ENCODE measurements around the gene MYMK. TPM values are rescaled to one million over a fixed set of nuclear protein-coding genes. Genes with fewer than 3 reads are reported as not detected.

Gene MYMK
- total and polyA plus RNA-seq, 2 of the 8 experiments (the other 6 are each of a cell fraction or from before 2014, with no cell fraction given) = not detected

GRCh38 chr9:133570691-133571080 lies 45.9 kb upstream of the MYMK start:
- 78% methylated on average over 11 of the region's 16 CpGs; no CpG with 5 or more reads in 1 of the 2 experiments for WGBS, 2 experiments (ENCODE audit: extremely low coverage in 1 of 2, insufficient coverage in 1 of 2, insufficient read length in 1 of 2, insufficient replicate concordance in 2 of 2, low coverage in 1 of 2, low lambda C conversion rate in 2 of 2, missing lambda C conversion rate in 1 of 2)
- Histone ChIP-seq H3K4me3 (ENCODE audit: extremely low read depth in 1 of 4, insufficient read depth in 2 of 4, low read depth in 3 of 4, low read length in 4 of 4) (no peak overlapping the region), H4K5ac (ENCODE audit: insufficient read length, low read depth, low read length) (no peak overlapping the region), H2BK20ac (ENCODE audit: low read length) (no peak overlapping the region), H3K27me3 (replicated peaks in 1 of 4; ENCODE audit: control insufficient read depth in 3 of 4, extremely low read depth in 1 of 4, insufficient read depth in 3 of 4, low read length in 3 of 4) (no peaks in the 10 kb centered on the region), H3K56ac (replicated peaks; ENCODE audit: insufficient read length, low read depth, low read length) (no peak overlapping the region), H2AFZ (ENCODE audit: low read length) (no peak overlapping the region), H3K79me2 (ENCODE audit: control insufficient read depth in 1 of 2, insufficient read depth in 2 of 2, low read length in 2 of 2) (no peaks in the 10 kb centered on the region), H3K9me3 (ENCODE audit: insufficient read depth in 2 of 2, low read depth in 1 of 2, low read length in 1 of 2) (no peaks in the 10 kb centered on the region), H3K23me2 (ENCODE audit: low read depth, low read length) (no peaks in the 10 kb centered on the region), H3K79me1 (ENCODE audit: low read depth, low read length) (no peaks in the 10 kb centered on the region), H2BK120ac (replicated peaks; ENCODE audit: low read depth, low read length) (no peak overlapping the region), H4K91ac (replicated peaks; ENCODE audit: insufficient read length, low read length) (no peak overlapping the region), H4K8ac (ENCODE audit: extremely low read depth, insufficient read depth, low read length) (no peak overlapping the region), H3K4me2 (ENCODE audit: insufficient read depth in 1 of 2, low read depth in 2 of 2, low read length in 2 of 2) (no peak overlapping the region), H2AK5ac (ENCODE audit: low read depth, low read length) (no peak overlapping the region), H3K27ac (ENCODE audit: low read depth, low read length) (no peak overlapping the region; the same call in 1 of the 2 replicates), H3K36me3 (ENCODE audit: control insufficient read depth in 2 of 4, insufficient read depth in 4 of 4, low read length in 3 of 4) (no peaks in the 10 kb centered on the region), H3K9ac (replicated peaks in 1 of 4; ENCODE audit: extremely low read depth in 1 of 4, low read depth in 3 of 4, low read length in 3 of 4) (no peak overlapping the region), H3K18ac (ENCODE audit: extremely low read depth, low read length) (no peak overlapping the region), H3K14ac (ENCODE audit: insufficient read length) (no peak overlapping the region), H2BK12ac (ENCODE audit: low read depth, low read length) (no peak overlapping the region), H2BK5ac (ENCODE audit: low read depth, low read length) (no peak overlapping the region), H3K4me1 (replicated peaks in 1 of 4; ENCODE audit: control insufficient read depth in 3 of 4, insufficient read depth in 4 of 4, low read length in 3 of 4) (no peaks in the 10 kb centered on the region; a peak in 3 of 7 replicates), H3K23ac (ENCODE audit: insufficient read length) (no peak overlapping the region), H4K20me1 (replicated peaks in 1 of 2; ENCODE audit: control insufficient read depth in 1 of 2, insufficient read depth in 2 of 2, low read length in 2 of 2) (no peaks in the 10 kb centered on the region), H3K4ac (replicated peaks; ENCODE audit: insufficient read length, low read depth, low read length) (no peak overlapping the region), H2BK15ac (ENCODE audit: low read length) (no peak overlapping the region)
- FAIRE-seq (no peak), DNase-seq (ENCODE audit: low read depth in 1 of 2, low spot score in 2 of 2) (no peak)
- CTCF ChIA-PET (ENCODE audit: partially characterized antibody) = interaction anchor here (1.2 to 2.1 kb wide), 4 partner anchors 9 to 41 kb away, joined by 3 to 5 read pairs (median 4); no protein-coding TSS in a partner anchor
- POLR2A ChIA-PET (ENCODE audit: partially characterized antibody) = interaction anchor here (1.1 kb wide), 2 partner anchors 17 to 19 kb away, joined by 3 read pairs; no protein-coding TSS in a partner anchor
- TF ChIP-seq SIRT6 (IDR thresholded peaks at IDR 0.05; ENCODE audit: low read length) (no peak), GABPA (IDR thresholded peaks at IDR 0.05; ENCODE audit: borderline replicate concordance, insufficient read depth, low read length) (no peak), CHD2 (IDR thresholded peaks at IDR 0.05; ENCODE audit: low read length) (no peak), POLR2AphosphoS5 (IDR thresholded peaks at IDR 0.05; ENCODE audit: low read depth, low read length) (no peak), PHF8 (conservative IDR thresholded peaks at IDR 0.05; ENCODE audit: low read depth, low read length) (no peak), SIX5 (IDR thresholded peaks at IDR 0.05; ENCODE audit: low read depth, low read length) (no peak), SRF (IDR thresholded peaks at IDR 0.05; ENCODE audit: low read depth, low read length) (no peak), NRF1 (IDR thresholded peaks at IDR 0.05; ENCODE audit: low read depth, low read length) (no peak), RBBP5 (IDR thresholded peaks at IDR 0.05; ENCODE audit: borderline replicate concordance, low read depth, low read length) (no peak)
